ENCODE data around the gene FARS2.

DNA sequence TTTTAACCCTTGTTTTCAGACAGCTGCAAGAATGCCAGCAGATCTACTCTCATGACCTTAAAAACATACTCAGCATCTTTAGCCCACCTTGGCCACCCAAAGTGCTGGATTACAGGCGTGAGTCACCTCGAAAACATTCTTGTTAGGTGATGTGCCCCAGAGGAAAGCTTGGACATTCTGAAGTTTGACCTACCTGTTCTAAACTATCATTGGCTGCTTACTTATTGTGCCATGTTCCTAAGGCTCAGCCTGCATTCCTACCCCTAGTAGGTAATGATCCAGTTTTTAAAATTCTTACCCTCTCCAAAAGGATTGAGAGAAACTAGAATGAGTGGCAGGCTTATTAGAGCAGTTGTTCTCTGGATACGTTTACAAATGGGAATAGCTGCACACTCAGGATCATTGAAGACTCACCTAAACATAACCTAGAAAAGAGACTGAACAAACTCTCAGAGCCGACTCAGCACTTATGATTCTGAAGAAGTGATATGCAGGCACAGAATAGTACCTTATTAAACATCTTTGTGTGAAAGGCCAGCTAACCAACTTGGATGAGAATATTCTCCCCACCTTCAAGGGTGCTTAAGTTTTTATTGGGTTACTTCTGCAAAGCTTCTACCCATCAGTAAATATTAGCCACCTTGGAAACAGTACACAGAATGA lies 383.3 kb downstream of the FARS2 start:
- TF ChIP-seq CTCF (IDR thresholded peaks at IDR 0.05; ENCODE audit: extremely low read depth in 1 of 2, insufficient read depth in 1 of 2, low read depth in 1 of 2, low read length in 2 of 2) (no peak), POLR2A (IDR thresholded peaks at IDR 0.05; ENCODE audit: low read depth, low read length) (no peak), JUN (IDR thresholded peaks at IDR 0.05; ENCODE audit: borderline replicate concordance, insufficient read depth, insufficient read length, low read depth) (no peak), POLR2AphosphoS5 (IDR thresholded peaks at IDR 0.05; ENCODE audit: insufficient read depth, low read depth, low read length) (no peak), EZH2 (IDR thresholded peaks at IDR 0.05; ENCODE audit: borderline replicate concordance, low read depth, low read length, severe bottlenecking) (no peak), MAX (IDR thresholded peaks at IDR 0.05; ENCODE audit: insufficient read depth, insufficient read length) (no peak), MYC (IDR thresholded peaks at IDR 0.05; ENCODE audit: low read depth, low read length) (no peak)
